Measurements from ENCODE around the gene BCL11A. TPM values are rescaled to one million over a fixed set of nuclear protein-coding genes. Genes with fewer than 3 reads are reported as not detected.

Gene BCL11A
- polyA plus RNA-seq, 3 donors: 8.7 to 15.6 (median 11.1) TPM

GRCh38 chr2:60504049-60504448, 49.4 kb downstream of the BCL11A start:
- H3K9ac ChIP-seq (ENCODE audit: insufficient read depth, low read length, poor library complexity, severe bottlenecking): no peak overlapping the region
- intact Hi-C loops (cut with micrococcal nuclease): no loop called here

DNA sequence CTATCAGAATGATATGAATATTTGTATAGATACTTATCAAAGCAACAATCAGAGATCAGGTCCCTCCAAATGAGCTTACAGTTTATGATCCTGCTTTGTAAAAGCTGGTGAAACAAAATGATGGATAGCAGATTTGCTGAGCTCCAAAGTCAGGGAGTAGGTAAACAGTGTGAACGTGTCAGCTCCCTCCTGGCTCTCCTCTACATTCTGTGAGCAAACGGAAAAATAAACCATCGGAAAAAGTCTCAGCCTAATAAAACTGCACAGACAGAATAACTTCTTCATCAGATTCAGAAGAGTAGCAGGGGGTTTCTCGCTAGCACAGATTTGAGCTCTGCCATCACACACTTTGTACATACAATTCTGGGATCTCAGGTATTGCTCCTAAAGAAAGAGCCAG, 51.3 kb downstream of the BCL11A start:
- Histone ChIP-seq H3K27ac (ENCODE audit: low read depth in 1 of 2, low read length in 2 of 2) (no peak overlapping the region), H3K36me3 (replicated peaks in 1 of 2; ENCODE audit: control insufficient read depth in 1 of 2, insufficient read depth in 2 of 2, low read length in 2 of 2) (peaks cover 0 to 15% of the 10 kb centered on the region in 2 donors), H2AFZ (ENCODE audit: insufficient read depth, low read depth, low read length, poor library complexity, severe bottlenecking) (no peak overlapping the region), H3K9ac (ENCODE audit: insufficient read depth, low read length, poor library complexity, severe bottlenecking) (no peak overlapping the region), H3K9me3 (replicated peaks in 1 of 2; ENCODE audit: control insufficient read depth in 1 of 2, insufficient read depth in 1 of 2, low read length in 2 of 2) (no peaks in the 10 kb centered on the region), H3K27me3 (ENCODE audit: control insufficient read depth in 2 of 2, insufficient read depth in 2 of 2, low read length in 2 of 2) (no peaks in the 10 kb centered on the region), H3K79me2 (ENCODE audit: insufficient read depth, low read length) (peaks cover 95% of the 10 kb centered on the region), H4K20me1 (ENCODE audit: insufficient read depth, low read length) (peaks cover 15% of the 10 kb centered on the region), H3K4me3 (replicated peaks in 1 of 3; ENCODE audit: low read depth in 2 of 3, low read length in 3 of 3) (no peak overlapping the region), H3K4me1 (ENCODE audit: control insufficient read depth in 1 of 2, insufficient read depth in 2 of 2, low read length in 2 of 2) (peaks cover 22 to 26% of the 10 kb centered on the region in 2 donors), H3K4me2 (replicated peaks; ENCODE audit: extremely low read depth, low read length, poor library complexity, severe bottlenecking) (no peak overlapping the region)
- H3K4me1 Mint-ChIP-seq: peaks cover 53% of the 10 kb centered on the region
- intact Hi-C loops (cut with micrococcal nuclease): no loop called here
- no peak overlapping the region for H3K4me3 Mint-ChIP-seq
- H3K27ac Mint-ChIP-seq: no peak overlapping the region
- peaks cover 11 to 26% of the 10 kb centered on the region in 2 donors for H3K36me3 Mint-ChIP-seq
- WGBS (ENCODE audit: insufficient coverage): no CpG with 5 or more reads among the region's 4 CpGs
- H3K9me3 Mint-ChIP-seq: peaks cover 0 to 3% (median 0%) of the 10 kb centered on the region in 7 donors
- DNase-seq: no peak
- H3K27me3 Mint-ChIP-seq (ENCODE audit: low read depth in 3 of 3): no peaks in the 10 kb centered on the region
- TF ChIP-seq, protein P1, sequence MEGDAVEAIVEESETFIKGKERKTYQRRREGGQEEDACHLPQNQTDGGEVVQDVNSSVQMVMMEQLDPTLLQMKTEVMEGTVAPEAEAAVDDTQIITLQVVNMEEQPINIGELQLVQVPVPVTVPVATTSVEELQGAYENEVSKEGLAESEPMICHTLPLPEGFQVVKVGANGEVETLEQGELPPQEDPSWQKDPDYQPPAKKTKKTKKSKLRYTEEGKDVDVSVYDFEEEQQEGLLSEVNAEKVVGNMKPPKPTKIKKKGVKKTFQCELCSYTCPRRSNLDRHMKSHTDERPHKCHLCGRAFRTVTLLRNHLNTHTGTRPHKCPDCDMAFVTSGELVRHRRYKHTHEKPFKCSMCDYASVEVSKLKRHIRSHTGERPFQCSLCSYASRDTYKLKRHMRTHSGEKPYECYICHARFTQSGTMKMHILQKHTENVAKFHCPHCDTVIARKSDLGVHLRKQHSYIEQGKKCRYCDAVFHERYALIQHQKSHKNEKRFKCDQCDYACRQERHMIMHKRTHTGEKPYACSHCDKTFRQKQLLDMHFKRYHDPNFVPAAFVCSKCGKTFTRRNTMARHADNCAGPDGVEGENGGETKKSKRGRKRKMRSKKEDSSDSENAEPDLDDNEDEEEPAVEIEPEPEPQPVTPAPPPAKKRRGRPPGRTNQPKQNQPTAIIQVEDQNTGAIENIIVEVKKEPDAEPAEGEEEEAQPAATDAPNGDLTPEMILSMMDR (IDR thresholded peaks at IDR 0.05): no peak

More at GRCh38 chr2:60504049-60504448, 49.4 kb downstream of the BCL11A start:
- Mint-ChIP-seq H3K9me3 (peaks cover 0 to 3% (median 0%) of the 10 kb centered on the region in 7 donors), H3K27ac (peak overlapping the region in 2 of 7 donors; percentile 26 to 74), H3K36me3 (peaks cover 13 to 25% of the 10 kb centered on the region in 2 donors), H3K4me1 (peaks cover 53% of the 10 kb centered on the region), H3K27me3 (ENCODE audit: low read depth in 3 of 3) (no peaks in the 10 kb centered on the region), H3K4me3 (no peak overlapping the region)
- Histone ChIP-seq H3K9me3 (replicated peaks in 1 of 2; ENCODE audit: control insufficient read depth in 1 of 2, insufficient read depth in 1 of 2, low read length in 2 of 2) (no peaks in the 10 kb centered on the region), H4K20me1 (ENCODE audit: insufficient read depth, low read length) (peaks cover 15% of the 10 kb centered on the region), H3K4me2 (replicated peaks; ENCODE audit: extremely low read depth, low read length, poor library complexity, severe bottlenecking) (no peak overlapping the region), H3K27ac (ENCODE audit: low read depth in 1 of 2, low read length in 2 of 2) (no peak overlapping the region), H3K4me1 (ENCODE audit: control insufficient read depth in 1 of 2, insufficient read depth in 2 of 2, low read length in 2 of 2) (peaks cover 26 to 29% of the 10 kb centered on the region in 2 donors), H3K36me3 (replicated peaks in 1 of 2; ENCODE audit: control insufficient read depth in 1 of 2, insufficient read depth in 2 of 2, low read length in 2 of 2) (peaks cover 0 to 15% of the 10 kb centered on the region in 2 donors), H3K79me2 (ENCODE audit: insufficient read depth, low read length) (peaks cover 93% of the 10 kb centered on the region), H3K27me3 (ENCODE audit: control insufficient read depth in 2 of 2, insufficient read depth in 2 of 2, low read length in 2 of 2) (no peaks in the 10 kb centered on the region), H3K4me3 (replicated peaks in 1 of 3; ENCODE audit: low read depth in 2 of 3, low read length in 3 of 3) (no peak overlapping the region), H2AFZ (ENCODE audit: insufficient read depth, low read depth, low read length, poor library complexity, severe bottlenecking) (no peak overlapping the region)
- TF ChIP-seq, protein P1 (IDR thresholded peaks at IDR 0.05): peak; percentile 21
- 93% methylated on average over 6 of the region's 6 CpGs for WGBS (ENCODE audit: insufficient coverage)
- peak in 1 of 3 donors; percentile 39 for DNase-seq
